Neutrophil (primary cell): ENCODE measurements around the gene BCL11A.

Experiments
- H3K27ac ChIP-seq: fragments of 200-600 bp; sonication (generic); 2 replicates; pipeline ENCODE4 v1.5.1; 2016; ENCODE audit warnings: mild to moderate bottlenecking, moderate library complexity
- H3K27me3 ChIP-seq: fragments of 200-600 bp; sonication (generic); 2 replicates; pipeline ENCODE4 v1.6.0; 2016; ENCODE audit warnings: mild to moderate bottlenecking
- H3K36me3 ChIP-seq: fragments of 200-600 bp; sonication (generic); 2 replicates; pipeline ENCODE4 v1.5.1; 2017
- H3K4me1 ChIP-seq, 2 experiments: fragments of 200-600 bp in 1 of 2; sonication (generic) in 1 of 2; 1 replicate in 1 of 2; 2 replicates in 1 of 2; pipeline versions ENCODE4 v1.5.1 to v1.6.1; 2013 to 2016; ENCODE audit warnings: low read depth in 1 of 2, low read length in 1 of 2, mild to moderate bottlenecking in 1 of 2, moderate library complexity in 1 of 2; ENCODE audit not compliant: control insufficient read depth in 1 of 2, insufficient read depth in 1 of 2
- H3K4me3 ChIP-seq, 2 experiments: fragments of 200-600 bp in 1 of 2; sonication (generic) in 1 of 2; 1 replicate in 1 of 2; 2 replicates in 1 of 2; pipeline ENCODE4 v1.5.1; 2013 to 2016; ENCODE audit warnings: low read depth in 1 of 2, low read length in 1 of 2, mild to moderate bottlenecking in 1 of 2, moderate library complexity in 1 of 2
- H3K9me3 ChIP-seq: fragments of 200-600 bp; sonication (generic); 2 replicates; pipeline ENCODE4 v1.5.1; 2016
- CTCF ChIP-seq: fragments of 200-600 bp; sonication (generic); IDR thresholded peaks from 2 replicates; pipeline ENCODE4 v1.5.1; 2016; ENCODE audit warnings: antibody characterized with exemption

BCL11A gene

GRCh38 chr2:60453872-60454271 is 99.6 kb downstream of the BCL11A start:
- H3K4me1 ChIP-seq = peaks cover 5 to 12% of the 10 kb centered on the region in 2 experiments
- H3K27ac ChIP-seq = peak overlapping the region; percentile 48
- no peaks in the 10 kb centered on the region for H3K9me3 ChIP-seq
- H3K4me3 ChIP-seq = no peak overlapping the region
- no peaks in the 10 kb centered on the region for H3K36me3 ChIP-seq
- no peaks in the 10 kb centered on the region for H3K27me3 ChIP-seq
- no peak for TF ChIP-seq CTCF

- no peak overlapping the region for H3K4me3 ChIP-seq
- H3K27me3 ChIP-seq = no peaks in the 10 kb centered on the region
- TF ChIP-seq CTCF = no peak
- H3K27ac ChIP-seq = no peak overlapping the region
- no peaks in the 10 kb centered on the region for H3K36me3 ChIP-seq
- H3K4me1 ChIP-seq = peaks cover 5 to 16% of the 10 kb centered on the region in 2 experiments
- H3K9me3 ChIP-seq = no peaks in the 10 kb centered on the region
Measured at GRCh38 chr2:60453301-60453700, 100.2 kb downstream of the BCL11A start.

- H3K27me3 ChIP-seq = no peaks in the 10 kb centered on the region
- no peaks in the 10 kb centered on the region for H3K9me3 ChIP-seq
- TF ChIP-seq CTCF = no peak
- H3K27ac ChIP-seq = no peak overlapping the region
- H3K4me1 ChIP-seq = peaks cover 5 to 17% of the 10 kb centered on the region in 2 experiments
- H3K36me3 ChIP-seq = no peaks in the 10 kb centered on the region
- no peak overlapping the region for H3K4me3 ChIP-seq
Measured at GRCh38 chr2:60450488-60450887, 103.0 kb downstream of the BCL11A start.

- no peaks in the 10 kb centered on the region for H3K36me3 ChIP-seq
- TF ChIP-seq CTCF = no peak
- H3K4me1 ChIP-seq = peaks cover 0 to 5% of the 10 kb centered on the region in 2 experiments
- H3K9me3 ChIP-seq = no peaks in the 10 kb centered on the region
- no peak overlapping the region for H3K4me3 ChIP-seq
- H3K27me3 ChIP-seq = no peaks in the 10 kb centered on the region
- H3K27ac ChIP-seq = no peak overlapping the region
Measured at GRCh38 chr2:60447943-60448342, 105.5 kb downstream of the BCL11A start.

GRCh38 chr2:60446413-60447267 is 106.8 kb downstream of the BCL11A start:
- peaks cover 0 to 5% of the 10 kb centered on the region in 2 experiments for H3K4me1 ChIP-seq
- no peaks in the 10 kb centered on the region for H3K27me3 ChIP-seq
- no peak overlapping the region for H3K4me3 ChIP-seq
- H3K9me3 ChIP-seq = no peaks in the 10 kb centered on the region
- no peak for TF ChIP-seq CTCF
- H3K27ac ChIP-seq = no peak overlapping the region
- H3K36me3 ChIP-seq = no peaks in the 10 kb centered on the region
